Tibial artery (tissue), 4 donors: ENCODE measurements around the gene EGR1.

Experiments used
- DNase-seq, 2 donors: peaks; one replicate each; pipeline ENCODE4 v3.0.0-alpha.2; 2019
- H3K27ac ChIP-seq, 2 donors: fragments of 200-600 bp; sonication (generic) in 1 of 2; 1 replicate in 1 of 2; 2 replicates in 1 of 2; pipeline ENCODE4 v1.5.1; 2018 to 2019; ENCODE audit warnings: mild to moderate bottlenecking in 1 of 2
- H3K27me3 ChIP-seq, 2 donors: fragments of 200-600 bp; sonication (generic) in 1 of 2; one replicate each; pipeline versions ENCODE4 v1.5.1 to v1.6.0; 2016 to 2019
- H3K36me3 ChIP-seq, 3 donors: fragments of 200-600 bp; sonication (generic) in 2 of 3; one replicate each; pipeline ENCODE4 v1.5.1; 2016 to 2019; ENCODE audit warnings: mild to moderate bottlenecking in 2 of 3
- H3K4me1 ChIP-seq, 4 donors: fragments of 200-600 bp; sonication (generic) in 2 of 4; 1 replicate in 3 of 4; 2 replicates in 1 of 4; pipeline ENCODE4 v1.5.1; 2016 to 2019
- H3K4me3 ChIP-seq, 2 donors: fragments of 200-600 bp; sonication (generic) in 1 of 2; 1 replicate in 1 of 2; 2 replicates in 1 of 2; pipeline ENCODE4 v1.5.1; 2018 to 2019; ENCODE audit warnings: mild to moderate bottlenecking in 2 of 2
- H3K9me3 ChIP-seq, 3 donors: fragments of 200-600 bp; sonication (generic) in 1 of 3; one replicate each; pipeline ENCODE4 v1.5.1; 2016 to 2019
- intact Hi-C: fragments of 100-400 bp; cut with DNase I; formaldehyde crosslinking; loops from one replicate; pipeline ENCODE4 v1.15.0; 2023; ENCODE audit warnings: low total_unique reads
- TF ChIP-seq, protein P1 (sequence below), 2 experiments: fragments of 200-600 bp in 1 of 2; fragments of 450-650 bp in 1 of 2; IDR thresholded peaks; one replicate each; pipeline ENCODE4 v1.5.1; 2017 to 2019; ENCODE audit warnings: antibody characterized with exemption in 2 of 2, mild to moderate bottlenecking in 1 of 2, moderate library complexity in 1 of 2

EGR1 gene

DNA sequence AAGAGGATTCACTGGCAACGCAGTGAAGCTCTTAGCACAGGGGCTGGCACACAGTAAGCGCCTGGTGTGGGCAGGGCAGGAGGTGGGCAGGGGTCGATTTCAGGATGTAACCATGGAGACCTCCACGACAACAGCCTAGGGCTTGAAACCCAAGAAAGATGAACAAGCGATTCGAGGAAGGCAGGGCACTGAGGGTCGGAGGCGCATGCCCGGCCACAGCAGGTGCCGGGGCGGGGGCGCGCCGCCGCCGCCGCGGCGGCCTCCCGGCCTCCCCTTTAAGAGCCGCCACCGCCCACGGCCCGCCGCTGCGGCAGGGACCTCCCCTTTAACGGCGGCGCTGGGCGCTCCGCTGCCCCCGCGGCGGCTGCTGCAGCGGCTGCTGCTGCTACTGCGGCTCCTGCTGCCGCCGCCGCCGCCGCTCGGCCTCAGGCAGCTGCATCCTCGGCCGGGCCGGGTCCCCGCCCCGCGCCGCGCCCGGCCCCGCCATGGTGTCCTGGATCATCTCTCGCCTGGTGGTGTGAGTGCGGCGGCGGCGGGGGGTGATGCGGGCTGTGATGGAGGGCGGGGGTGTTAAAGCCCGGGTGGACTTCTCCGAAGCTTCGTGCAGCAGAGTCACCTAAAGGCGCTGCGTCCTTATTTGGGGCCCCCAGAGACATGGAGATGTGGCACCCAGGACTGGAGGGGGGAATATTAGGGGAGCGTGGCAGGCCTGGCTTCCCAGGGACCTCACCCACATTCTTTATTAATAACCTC, 26.4 kb upstream of the EGR1 start, which contains the start of gene REEP2:
Gene REEP2 (plus strand): TSS at position 334 of the 753 bp plus-strand sequence. CDS start 152 bp downstream, at position 486.
- TF ChIP-seq, protein P1, sequence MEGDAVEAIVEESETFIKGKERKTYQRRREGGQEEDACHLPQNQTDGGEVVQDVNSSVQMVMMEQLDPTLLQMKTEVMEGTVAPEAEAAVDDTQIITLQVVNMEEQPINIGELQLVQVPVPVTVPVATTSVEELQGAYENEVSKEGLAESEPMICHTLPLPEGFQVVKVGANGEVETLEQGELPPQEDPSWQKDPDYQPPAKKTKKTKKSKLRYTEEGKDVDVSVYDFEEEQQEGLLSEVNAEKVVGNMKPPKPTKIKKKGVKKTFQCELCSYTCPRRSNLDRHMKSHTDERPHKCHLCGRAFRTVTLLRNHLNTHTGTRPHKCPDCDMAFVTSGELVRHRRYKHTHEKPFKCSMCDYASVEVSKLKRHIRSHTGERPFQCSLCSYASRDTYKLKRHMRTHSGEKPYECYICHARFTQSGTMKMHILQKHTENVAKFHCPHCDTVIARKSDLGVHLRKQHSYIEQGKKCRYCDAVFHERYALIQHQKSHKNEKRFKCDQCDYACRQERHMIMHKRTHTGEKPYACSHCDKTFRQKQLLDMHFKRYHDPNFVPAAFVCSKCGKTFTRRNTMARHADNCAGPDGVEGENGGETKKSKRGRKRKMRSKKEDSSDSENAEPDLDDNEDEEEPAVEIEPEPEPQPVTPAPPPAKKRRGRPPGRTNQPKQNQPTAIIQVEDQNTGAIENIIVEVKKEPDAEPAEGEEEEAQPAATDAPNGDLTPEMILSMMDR (IDR thresholded peaks at IDR 0.05) = no peak

DNA sequence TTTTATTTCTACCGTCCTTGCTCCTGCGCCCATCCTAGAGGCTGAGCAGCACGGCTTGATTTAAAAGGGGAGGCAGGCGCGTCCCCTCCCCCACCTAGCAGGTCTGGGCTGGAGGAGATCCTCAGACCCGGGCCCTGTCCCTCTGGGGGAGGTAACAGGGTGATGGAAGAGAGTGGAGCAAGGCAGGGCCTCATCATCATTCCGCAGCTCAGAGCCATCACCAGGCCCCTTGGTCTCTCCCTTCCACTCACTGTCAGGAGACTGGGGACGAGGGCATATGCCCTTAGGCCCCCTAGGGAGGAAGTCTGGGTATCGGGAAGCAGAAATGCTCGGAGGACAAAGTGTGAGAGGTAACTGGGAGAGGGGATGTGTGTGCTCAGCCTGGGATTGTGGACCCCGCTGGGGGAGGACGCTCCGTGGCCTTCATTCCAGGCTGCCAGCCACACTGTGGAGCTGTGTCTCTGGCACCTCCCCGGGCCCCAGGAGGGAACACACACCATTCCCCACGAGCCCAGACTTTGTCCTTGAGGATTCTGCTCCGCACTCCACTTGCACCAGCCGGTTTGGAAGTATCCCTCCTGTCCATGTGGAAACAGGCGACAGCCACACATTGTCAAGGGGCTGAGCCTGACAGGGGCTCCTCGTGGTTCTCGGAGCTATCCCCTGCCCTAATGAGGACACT, 25.7 kb upstream of the EGR1 start:
- H3K27ac ChIP-seq = peak overlapping the region; percentile 45 to 46
- peak in 1 of 2 donors; percentile 67 for DNase-seq
- peaks cover 0 to 19% (median 12%) of the 10 kb centered on the region in 4 donors for H3K4me1 ChIP-seq
- intact Hi-C loops = no loop called here
- TF ChIP-seq, protein P1 (IDR thresholded peaks at IDR 0.05) = no peak
- H3K36me3 ChIP-seq = peaks cover 16 to 17% (median 16%) of the 10 kb centered on the region in 3 donors
- H3K4me3 ChIP-seq = peak overlapping the region; percentile 53 to 65
- no peaks in the 10 kb centered on the region for H3K9me3 ChIP-seq
- H3K27me3 ChIP-seq = no peaks in the 10 kb centered on the region

More for the DNA sequence above, 26.4 kb upstream of the EGR1 start, which contains the start of gene REEP2:
- H3K4me1 ChIP-seq = peaks cover 0 to 19% (median 12%) of the 10 kb centered on the region in 4 donors
- no peaks in the 10 kb centered on the region for H3K27me3 ChIP-seq
- intact Hi-C loops = no loop called here
- DNase-seq = peak in 1 of 2 donors; percentile 69
- H3K36me3 ChIP-seq = peaks cover 22 to 24% (median 23%) of the 10 kb centered on the region in 3 donors
- H3K4me3 ChIP-seq = peak within 1 kb of the TSS; percentile 53 to 65
- no peaks in the 10 kb centered on the region for H3K9me3 ChIP-seq
- H3K27ac ChIP-seq = peak within 1 kb of the TSS; percentile 45 to 46

DNA sequence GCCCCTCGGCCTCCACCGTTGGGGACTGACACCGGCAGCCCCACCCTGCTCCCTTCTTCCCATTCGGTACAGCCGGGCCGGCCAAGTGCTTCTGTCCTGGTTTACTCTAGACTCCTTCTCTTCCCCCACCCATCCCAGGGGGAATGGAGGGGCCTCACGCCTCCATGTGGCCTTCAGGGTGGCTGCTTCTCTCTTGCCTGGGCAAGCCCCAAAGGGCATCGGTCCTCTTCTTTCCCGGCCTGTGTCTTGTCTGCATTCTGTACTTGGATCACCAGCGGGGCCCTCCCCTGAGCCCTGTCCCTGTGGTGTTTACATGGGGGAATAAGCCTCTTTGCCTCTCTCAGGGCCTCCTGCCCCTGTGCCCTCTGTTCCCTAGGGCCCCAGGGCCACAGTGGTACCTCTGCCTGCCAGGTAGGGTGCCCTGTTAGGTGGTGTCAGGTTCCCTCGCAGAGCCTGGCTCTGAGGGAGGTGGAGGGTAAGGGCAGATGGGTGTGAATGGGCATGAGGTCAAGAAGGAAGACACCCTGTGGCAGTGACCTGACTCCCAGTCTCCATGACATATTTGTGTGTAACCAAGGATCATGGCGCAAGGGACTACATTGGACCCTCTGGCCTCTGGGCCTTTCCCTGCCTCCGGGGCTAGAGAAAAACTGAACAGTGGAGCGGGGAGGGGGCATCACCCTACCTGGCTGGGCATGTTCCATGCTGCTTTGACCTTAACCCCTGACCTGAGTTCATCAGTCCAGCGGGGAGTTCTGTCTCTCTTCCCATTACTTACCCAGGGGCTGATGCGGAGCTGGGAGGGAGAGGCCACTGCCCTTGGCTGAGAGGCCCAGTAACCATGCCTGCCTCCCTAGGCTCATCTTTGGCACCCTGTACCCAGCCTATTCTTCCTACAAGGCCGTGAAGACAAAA, 24.9 kb upstream of the EGR1 start:
- peaks cover 8 to 9% (median 8%) of the 10 kb centered on the region in 3 donors for H3K36me3 ChIP-seq
- H3K4me3 ChIP-seq = no peak overlapping the region
- intact Hi-C loops = no loop called here
- peak overlapping the region in 1 of 2 donors; percentile 46 for H3K27ac ChIP-seq
- H3K4me1 ChIP-seq = peaks cover 0 to 19% (median 12%) of the 10 kb centered on the region in 4 donors
- DNase-seq = peak in 1 of 2 donors; percentile 58
- H3K9me3 ChIP-seq = no peaks in the 10 kb centered on the region
- TF ChIP-seq, protein P1 (IDR thresholded peaks at IDR 0.05) = no peak
- H3K27me3 ChIP-seq = no peaks in the 10 kb centered on the region

DNA sequence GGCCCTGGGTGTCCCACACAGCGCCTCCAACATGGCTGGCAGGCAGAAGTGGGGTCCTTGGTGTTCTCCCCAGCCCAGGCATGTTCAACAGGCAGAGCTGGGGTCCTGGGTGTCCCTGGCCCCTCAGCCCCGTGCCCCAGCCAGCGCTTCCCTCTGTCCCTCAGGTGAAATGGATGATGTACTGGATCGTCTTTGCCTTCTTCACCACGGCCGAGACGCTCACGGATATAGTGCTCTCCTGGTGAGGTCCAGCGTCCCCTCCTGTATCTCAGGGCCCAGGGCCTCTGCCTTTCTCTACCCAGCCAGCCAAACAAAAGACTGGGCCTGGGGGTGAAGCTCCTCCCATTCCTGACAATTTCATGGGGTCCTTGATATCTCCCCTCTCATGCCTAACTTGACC, 24.1 kb upstream of the EGR1 start:
- Histone ChIP-seq H3K4me3 (no peak overlapping the region), H3K27ac (no peak overlapping the region), H3K4me1 (peaks cover 0 to 19% (median 12%) of the 10 kb centered on the region in 4 donors), H3K36me3 (peaks cover 0 to under 1% (median 0%) of the 10 kb centered on the region in 3 donors), H3K27me3 (no peaks in the 10 kb centered on the region), H3K9me3 (no peaks in the 10 kb centered on the region)
- DNase-seq = peak in 1 of 2 donors; percentile 51
- intact Hi-C loops = no loop called here
- TF ChIP-seq, protein P1 (IDR thresholded peaks at IDR 0.05) = no peak
